Measurements from ENCODE around the gene RYR3.

RYR3 gene

DNA sequence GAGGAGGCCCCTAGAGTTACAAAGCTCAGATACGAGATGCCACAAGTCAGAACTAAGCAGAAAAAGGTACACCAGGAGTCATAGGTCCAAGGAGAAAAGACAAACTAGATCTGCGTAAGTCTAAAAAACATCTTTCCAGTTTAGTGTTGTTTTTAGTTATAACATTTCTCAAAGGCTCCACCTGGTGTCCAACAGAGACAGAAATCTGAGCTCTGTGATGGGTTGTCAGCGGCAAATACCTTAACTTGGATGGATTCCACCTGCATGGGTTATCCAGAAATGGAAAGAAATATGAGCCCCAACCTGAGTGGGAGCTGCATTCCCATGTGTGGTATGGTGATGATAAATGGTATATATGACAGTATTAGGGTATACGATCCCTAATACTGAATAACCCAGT is 418.9 kb downstream of the RYR3 start:
- no peak for DNase-seq

DNA sequence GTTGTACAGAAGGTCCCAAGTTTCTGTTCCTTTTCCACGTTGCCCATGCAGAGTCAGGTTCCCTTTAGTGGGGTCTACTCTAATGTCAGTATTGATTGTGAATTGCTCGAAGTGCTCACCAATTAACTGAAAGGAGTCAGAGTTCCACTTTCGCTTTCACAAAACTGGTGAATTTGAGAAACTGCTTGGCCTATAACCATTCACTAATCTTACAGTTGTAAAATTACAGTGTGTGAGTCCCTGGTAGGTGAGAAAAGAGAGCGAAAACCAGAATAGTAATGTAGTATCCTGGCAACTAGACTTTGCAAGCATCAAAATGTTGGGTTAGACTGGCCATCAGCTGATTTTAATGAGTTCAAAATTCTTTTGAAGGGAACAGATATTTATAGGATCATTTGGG is 420.0 kb downstream of the RYR3 start:
- DNase-seq = no peak

DNA sequence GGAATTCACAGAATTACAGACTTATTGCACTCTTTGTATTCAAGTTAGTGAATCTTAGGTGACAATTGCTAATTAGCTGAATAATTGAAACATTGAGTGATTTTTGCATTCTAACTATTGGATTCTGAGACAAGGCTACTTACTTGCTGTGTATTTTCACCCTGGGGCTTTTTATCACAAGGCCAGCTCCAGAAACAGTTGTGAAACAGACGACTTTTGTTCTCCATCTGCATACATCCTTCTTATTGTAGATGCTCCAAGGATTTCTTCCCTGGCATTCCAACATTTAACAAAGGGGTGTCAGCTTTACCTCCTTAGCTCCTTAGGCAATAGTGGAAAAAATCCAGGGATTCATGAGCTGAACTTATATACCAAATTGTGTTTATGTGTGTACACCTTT is 424.4 kb downstream of the RYR3 start:
- no peak for DNase-seq

DNA sequence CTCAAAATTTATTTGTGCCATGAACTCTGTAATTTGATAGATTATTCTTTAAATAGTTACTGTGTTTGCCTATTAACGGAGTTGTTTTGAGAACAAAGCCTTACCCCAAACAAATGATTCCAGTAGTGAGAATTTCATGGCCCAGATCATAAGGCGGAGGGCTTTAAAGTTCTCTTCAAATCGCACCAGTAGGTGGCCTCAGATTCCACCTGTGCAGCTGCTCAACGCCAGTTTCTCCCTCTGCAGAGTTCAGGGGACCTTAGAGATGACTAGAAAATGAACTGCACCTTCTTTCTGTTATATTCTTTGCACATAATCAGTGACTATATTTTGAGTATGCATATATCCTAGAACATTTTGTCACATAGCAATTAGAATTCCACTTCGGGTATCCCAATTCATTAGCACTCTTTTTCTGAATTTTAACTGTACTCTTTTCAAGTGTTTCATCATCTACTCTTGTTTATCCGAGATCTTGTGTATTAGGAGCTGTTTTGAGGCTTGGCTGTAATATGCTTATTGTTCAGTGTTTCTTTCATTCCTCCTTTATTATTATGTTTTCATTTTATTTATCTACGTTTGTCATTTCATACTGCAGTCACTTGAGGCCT is 425.0 kb downstream of the RYR3 start:
- DNase-seq = no peak

DNA sequence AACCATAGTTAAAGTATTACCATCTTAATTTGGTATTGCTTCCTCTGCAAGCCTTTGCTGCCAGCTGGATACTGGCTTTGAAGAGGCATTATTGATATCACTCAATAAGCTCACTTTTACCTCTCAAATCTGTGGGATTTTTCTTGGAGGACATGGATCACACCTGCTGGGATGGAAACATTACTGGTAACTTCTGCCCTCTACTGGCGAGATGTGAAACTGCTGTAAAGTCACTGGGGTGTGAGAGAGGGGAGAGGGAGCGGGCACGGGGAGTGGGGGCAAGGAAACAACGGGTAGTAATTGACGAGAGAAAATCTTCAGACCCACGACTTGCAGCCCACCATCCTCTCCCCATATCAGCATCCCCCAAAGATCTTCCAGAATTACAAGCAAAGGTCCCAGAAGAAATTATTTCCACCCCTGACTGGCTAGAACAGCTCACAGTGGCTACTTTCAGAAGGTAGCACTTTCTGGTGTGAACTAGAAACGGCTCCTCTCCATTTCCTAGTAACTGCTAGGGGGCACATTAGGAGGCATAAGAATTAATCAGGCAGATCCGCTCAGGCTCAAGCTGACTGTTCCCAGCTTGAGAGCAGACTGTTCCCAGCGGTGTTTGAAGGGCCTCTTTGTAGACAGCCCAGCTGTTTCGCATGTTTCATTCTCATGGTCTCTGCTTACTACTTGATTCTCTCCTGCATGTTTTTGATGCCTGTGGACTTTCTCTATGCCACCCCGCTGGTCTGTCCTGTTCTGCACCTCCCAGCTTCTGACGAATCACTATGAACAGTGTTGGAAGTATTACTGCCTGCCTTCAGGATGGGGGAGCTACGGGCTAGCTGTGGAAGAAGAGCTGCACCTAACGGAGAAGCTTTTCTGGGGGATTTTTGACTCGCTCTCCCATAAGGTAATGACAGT is 427.2 kb downstream of the RYR3 start:
- no peak for DNase-seq

DNA sequence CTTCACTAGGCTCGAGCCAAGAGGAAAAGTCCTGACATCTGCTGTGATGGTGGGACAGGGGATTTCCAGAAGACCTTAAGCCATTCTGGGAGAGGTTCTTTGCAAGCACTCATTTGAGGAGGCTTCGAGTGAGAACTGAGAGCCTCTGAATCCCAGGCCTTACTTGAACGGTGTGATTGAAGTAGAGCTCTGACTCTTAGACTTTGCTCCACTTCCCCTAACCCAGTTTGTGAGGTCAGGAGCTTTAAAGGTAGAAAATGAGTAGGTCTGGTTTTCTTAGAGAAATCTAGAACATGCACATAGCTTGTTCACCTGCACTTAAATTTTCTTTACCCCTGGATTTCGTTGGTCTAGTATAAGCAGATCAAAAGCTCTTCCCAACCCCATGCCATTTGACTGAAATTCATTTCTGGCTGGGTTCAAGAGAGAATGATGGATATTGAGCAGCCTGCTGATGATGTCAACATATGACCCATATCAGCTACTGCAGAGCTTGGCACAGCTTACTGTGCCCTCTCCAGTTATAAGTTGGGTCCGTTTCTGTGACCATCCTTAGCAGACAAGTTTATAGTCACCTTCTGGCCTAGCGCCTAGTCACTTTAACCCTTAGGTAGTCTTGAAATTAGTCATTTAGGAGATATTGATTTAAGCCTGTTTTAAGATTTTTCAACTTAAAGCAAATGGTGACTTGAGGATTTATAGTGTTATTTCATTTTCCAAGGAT is 428.3 kb downstream of the RYR3 start:
- DNase-seq = no peak

DNA sequence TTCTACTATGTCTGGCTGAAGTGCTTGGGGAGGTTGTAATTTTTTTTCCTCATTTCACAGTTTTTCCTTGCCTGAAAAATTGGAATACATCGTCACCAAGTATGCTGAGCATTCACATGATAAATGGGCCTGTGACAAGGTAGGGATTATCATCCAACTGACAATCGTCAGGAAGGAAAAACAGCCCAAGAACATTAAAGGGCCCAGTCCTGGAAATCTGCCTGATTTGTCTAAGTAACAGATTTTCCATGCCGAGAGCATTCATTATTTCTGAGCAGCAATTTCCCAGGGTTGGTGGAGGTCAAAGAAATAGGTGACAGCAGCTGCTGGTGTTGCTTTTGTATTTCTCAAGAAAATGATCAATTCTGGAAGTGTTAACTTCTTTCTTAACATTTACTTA is 431.5 kb downstream of the RYR3 start:
- no peak for DNase-seq

DNA sequence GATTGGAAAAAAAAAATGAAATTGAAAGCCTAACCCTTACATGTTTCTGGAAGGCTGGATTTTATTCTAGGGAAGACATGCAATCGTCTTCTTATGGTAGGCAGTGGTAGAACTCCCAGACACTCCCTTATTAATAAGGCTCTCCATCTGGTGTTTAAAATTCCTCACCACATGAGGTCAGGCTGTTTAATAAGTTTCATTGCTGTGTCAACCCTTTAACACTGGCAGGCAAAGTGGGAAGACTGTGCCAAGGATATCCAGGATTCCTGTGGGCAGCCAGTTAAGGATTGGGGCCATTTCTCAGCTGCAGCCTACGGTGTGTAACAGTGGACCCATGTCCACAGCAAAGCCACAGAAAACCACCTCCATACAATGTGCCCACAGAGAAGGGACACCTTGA is 432.0 kb downstream of the RYR3 start:
- no peak for DNase-seq

DNA sequence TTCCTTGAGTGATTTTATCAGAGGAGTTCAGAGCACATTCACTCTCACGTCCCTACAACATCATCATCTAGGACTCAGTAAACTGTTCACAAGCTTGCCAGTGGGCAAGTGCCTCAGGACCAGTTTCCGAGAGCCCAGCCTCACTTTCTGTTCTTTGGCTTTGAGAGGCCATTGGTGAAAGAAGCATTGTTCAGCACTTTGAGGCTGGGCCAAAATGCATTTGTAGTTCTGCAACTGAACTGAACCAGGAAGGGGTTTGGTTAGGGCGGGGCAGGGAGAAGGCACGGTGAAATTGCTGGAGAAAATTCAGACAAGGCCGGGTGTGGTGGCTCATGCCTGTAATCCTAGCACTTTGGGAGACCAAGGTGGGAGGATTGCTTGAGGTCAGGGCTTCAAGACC is 435.4 kb downstream of the RYR3 start:
- DNase-seq = no peak

DNA sequence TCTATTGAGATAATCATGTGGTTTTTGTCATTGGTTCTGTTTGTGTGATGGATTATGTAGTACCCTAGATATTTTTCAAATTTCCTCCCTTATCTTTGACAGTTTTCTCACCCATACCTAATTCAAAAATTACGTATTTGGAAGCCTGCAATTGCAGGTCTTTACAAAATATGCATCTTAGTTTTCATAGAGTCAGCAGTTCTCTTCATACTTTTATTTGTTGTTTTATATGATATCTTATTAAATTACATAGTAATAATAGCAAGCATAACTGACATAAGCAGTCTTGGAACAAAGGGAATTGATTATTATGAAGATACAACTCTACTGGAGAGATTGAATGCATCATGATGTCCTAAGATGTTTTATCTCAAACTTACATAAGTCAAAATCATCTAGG is 442.2 kb downstream of the RYR3 start:
- DNase-seq = no peak

DNA sequence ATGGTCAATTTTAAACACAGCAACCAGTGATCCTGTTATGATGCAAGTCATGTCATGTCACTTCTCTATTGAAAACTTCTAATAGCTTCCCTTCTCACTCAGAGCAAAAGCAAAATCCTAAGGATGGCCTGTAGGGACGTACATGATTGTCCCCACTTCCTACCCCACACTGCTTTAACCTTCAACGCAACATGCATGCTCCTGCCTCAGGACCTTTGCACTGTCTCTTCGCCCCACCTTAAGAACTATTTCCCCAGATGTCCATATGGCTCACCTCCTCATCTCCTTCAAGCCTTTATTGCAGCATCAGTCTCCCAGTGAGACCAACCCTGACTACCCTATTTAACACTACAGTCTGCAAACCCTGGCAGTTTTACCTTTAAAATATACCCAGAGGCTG is 443.5 kb downstream of the RYR3 start:
- no peak for DNase-seq

DNA sequence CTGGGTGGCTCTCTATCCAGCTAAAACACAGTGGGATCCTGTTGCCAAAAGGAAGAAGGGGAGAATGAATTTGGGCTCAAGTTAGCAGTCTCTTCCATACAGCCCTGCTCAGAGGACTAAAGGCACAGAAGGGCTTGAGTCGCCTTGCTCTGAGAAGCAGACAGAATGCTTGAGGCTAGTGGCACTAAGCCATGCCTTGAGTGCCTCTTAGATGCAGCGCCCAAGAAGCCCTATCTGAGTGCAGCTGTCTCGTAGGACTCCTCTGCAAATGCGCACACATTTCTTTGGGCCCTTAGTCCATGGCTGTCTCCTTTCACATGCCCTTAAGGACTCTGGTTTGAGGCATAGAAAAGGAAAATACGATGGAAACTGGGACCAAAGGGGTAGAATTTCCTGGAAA is 446.2 kb downstream of the RYR3 start:
- DNase-seq = peak; percentile 17

DNA sequence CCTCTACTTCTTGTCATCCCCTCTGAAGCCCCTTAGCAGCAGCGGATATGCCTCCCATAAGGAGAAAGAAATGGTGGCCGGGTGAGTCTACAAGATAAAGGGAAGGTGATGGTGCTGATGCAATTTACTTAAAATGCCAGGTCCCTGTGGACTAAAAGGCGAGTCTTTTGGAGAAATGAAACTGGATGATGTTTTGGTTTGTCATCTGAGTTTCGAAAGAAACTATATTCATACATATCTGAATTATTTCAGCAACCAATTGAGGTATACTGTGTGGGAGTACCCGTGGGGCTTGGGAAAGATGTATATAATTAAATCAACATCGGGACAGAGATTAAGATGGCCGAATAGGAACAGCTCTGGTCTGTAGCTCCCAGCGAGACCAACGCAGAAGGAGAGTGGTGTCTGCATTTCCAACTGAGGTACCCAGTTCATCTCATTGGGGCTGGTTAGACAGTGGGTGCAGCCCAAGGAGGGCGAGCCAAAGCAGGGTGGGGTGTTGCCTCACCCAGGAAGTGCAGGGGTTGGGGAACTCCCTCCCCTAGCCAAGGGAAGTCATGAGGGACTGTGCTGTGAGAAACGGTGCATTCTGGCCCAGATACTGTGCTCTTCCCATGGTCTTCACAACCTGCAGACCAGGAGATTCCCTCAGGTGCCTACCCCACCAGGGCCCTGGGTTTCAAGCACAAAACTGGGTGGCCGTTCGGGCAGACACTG is 446.9 kb downstream of the RYR3 start:
- DNase-seq = no peak

DNA sequence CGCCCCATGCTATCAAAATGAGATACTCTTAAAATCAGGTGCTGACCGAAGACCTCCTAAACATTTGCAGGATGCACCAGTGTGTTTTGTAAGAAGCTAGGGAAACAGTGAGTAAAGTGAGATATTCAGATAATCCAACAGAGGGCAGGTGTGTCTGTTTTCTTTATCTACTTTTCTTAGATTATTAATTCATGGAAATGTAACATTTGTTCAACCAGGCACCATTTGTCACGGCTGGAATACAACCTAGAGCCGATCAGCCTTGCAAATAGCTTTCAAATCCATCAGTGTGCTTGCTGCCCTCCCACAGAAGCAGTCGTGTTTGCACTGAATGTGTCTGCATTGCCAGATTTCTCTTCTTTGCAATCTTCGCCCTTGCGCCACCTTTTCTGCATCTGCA is 455.6 kb downstream of the RYR3 start:
- no peak for DNase-seq

DNA sequence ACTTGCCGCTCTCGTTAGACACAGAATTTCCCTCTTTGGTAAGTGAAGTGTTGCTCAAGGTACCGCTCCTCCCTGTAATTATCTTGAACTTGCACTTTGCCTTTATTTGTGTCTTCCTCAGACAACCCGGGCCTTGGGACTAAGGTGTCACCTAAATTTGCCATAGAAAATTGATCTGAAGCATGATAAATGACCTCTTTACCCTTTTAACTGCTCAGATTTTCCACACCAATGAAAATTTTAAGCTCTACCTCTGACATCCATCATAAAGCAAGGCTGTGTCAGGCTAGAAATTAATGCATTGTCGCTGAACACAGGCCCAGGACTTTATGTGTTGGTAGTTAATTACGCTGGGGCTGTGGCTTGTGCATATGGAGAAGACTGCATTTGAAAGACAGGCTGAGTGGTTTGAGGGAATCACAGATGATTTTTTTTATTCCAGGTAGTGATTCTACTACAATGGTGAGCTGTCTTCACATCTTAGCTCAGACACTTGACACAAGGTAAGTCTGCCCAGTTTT is 458.0 kb downstream of the RYR3 start:
- DNase-seq = no peak

DNA sequence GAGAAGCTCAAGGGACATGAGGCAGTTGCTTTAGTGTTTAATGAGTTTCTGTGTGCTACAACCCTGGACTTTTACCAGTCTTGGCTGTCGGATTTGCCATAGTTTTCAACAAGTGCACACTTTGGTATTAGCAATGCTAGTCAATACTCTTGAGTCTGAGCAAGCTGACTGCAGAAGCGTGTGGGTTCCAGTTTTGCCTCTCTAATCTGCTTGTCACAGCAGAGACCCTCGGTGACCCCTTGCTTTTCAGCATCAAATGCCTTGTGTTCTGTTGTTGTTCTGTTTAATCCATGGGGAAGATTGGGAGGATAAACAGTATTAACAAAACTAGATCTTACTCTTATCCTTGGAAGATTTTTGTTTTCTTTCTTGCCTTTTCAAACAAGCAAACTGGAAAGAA is 463.2 kb downstream of the RYR3 start:
- no peak for DNase-seq

DNA sequence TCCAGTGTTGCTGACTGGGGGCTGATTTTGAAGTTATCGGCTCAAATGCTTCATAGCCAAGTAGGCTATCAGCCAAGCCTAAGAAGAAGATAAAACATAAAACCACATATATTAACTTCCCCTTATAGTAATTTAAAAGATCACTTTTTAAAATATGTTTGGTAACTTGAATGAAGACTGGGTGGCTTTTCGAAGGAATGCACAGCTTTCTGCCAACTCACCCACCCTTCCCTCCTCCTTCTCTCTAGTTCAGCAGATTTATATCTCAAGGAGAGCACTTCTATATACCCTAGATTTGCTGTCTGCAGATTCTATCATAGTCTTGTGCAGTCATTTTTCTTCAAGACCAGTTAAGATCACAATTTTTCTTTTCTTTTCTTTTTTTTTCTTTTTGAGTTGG is 468.1 kb downstream of the RYR3 start:
- no peak for DNase-seq

DNA sequence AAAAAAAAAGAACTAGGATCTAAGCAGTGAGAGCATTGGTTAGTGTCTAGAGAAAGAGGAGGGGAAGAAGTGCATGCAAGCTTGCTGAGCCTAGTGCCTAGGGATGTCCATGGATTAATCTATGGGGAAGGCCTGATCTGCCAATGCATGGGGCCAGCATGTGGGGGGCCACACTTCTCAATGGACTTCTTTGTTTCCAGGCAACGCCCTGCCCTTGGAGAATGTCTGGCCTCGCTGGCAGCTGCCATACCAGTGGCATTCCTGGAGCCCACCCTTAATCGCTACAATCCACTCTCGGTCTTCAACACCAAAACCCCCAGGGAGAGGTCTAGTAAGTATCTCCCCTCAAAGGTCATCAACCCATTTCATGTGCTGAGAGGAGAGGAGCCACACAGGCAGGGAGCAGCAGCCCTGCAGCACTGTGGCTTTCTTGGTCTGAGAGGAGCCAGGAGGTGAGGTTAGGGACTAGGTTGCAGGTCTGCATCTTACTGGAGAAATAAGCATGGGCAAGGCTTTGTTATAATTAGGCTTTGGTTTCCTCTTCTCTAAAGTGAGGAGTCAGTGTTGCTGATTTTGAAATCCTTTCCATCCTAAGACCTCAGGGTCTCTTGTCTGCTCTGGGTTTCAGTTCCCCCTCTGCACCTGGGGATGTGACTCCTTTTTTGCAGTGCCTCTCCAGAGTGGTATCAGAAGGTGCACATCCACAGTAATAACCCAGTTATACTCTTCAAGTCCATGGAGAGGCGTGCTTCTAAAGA is 469.4 kb downstream of the RYR3 start:
- no peak for DNase-seq

DNA sequence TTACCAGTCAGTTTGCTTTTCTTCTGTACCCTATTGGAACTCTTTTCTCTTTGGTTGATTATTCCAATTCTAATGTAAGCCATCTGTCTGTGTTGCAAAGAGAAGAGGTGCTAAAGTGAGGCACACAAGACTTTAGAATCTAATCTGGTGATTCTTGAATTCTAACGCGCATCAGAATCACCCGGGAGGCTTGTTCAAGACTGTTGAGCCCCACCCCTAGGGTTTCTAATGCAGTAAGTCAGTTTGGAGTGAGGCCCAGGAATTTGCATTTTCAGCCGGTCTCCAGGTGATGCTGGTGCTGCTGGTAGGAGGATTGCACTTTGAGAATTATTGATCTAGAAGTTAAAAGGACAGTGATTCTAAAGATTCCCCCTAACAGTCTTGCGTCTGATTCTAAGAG is 472.2 kb downstream of the RYR3 start:
- no peak for DNase-seq

DNA sequence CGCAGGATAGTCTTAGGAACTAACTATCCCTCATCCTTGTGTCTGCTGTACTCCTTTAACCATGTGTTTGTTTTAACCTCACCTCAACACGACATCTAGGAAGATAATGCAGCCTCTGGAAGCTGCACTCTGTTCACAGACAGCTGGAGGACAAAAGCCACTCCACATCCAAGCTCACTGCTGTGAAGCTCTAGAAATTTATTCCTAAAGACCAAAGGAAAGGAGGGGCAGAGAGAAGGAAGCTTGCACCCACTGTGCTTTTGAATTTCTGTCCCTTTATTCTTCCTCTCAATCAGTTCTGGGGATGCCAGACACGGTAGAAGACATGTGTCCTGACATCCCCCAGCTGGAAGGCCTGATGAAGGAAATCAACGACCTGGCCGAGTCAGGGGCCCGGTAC is 474.6 kb downstream of the RYR3 start:
- DNase-seq = no peak

DNA sequence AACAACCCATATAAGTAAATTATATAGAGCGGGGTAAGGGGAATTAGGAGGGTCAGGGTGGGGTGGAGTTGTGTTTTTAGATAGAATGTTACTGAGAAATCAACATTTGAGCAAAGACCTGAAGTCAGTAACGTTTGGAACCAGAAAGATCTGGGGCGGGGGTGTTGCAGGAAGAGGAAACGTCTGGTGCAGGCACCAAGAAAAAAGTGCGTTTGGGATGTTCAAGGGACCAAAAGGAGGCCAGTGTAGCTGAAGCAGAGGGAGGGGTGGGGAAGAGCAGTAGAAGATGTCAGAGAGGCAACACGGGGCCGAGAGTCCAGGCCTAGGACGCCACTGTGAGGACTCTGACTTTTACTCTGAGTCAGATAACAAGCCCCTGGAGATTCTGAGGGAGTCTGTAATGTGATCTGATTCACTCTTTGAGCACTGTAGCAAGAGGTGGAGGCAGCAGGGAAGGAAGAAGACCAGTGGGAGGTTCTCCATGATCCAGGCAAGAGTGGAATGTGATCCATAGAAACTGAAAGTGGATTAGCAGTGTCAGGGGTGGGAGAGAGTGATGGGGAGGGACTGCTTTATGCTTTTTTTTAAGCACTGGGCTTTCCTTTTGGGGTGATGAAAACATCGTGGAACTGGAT is 478.3 kb downstream of the RYR3 start:
- DNase-seq = no peak

DNA sequence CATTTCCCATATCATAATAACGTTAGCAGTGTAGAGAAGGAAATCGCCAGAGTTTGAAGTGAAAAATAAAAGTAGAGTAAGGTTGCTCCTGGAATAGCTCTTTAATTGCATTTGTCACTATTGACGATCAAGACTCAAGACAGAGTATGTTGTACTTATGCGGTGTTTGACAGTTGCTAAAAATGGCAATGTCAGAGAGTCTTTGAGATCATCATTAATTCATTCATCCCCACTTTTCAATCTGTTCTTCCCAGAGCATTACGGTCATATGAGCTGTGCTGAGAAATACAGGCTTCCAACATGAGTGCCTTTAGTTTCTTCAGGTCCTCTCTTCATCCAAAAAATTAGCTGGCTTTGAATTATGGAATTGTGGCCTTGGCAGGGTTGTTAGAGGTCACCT is 483.7 kb downstream of the RYR3 start:
- DNase-seq = no peak

Measured in NCI-H524 treated with DMSO at 0.1 percent for 48 hours (cell line).